GM12878 (cell line): ENCODE data around the gene SELENOS. TPM values are rescaled to one million over a fixed set of nuclear protein-coding genes. Genes with fewer than 3 reads are reported as not detected.
A peak's percentile ranks its signal among the peaks of the same experiment; 100 is the strongest.

Experiments used
- ATF7 ChIP-seq: fragments of 450-650 bp; IDR thresholded peaks from 2 replicates; pipeline ENCODE4 v1.6.1; 2016; ENCODE audit warnings: low read depth, mild to moderate bottlenecking
- BACH1 ChIP-seq: fragments of 450-650 bp; IDR thresholded peaks from 2 replicates; pipeline ENCODE4 v1.6.1; 2017; ENCODE audit warnings: mild to moderate bottlenecking, borderline replicate concordance
- BCL11A ChIP-seq: IDR thresholded peaks from 2 replicates; pipeline ENCODE4 v1.6.1; 2011; ENCODE audit warnings: low read depth, low read length
- CBX3 ChIP-seq: fragments of 200-600 bp; sonication (generic); IDR thresholded peaks from 2 replicates; pipeline ENCODE4 v1.6.1; 2016; ENCODE audit warnings: low read depth, borderline replicate concordance
- CEBPB ChIP-seq, 2 experiments: fragments of 150-350 bp in 1 of 2; IDR thresholded peaks; 2 replicates each; pipeline ENCODE4 v1.6.1; 2012 to 2014; ENCODE audit warnings: low read depth in 2 of 2, low read length in 2 of 2, borderline replicate concordance in 1 of 2, inconsistent platforms in 1 of 2
- DPF2 ChIP-seq: fragments of 450-650 bp; IDR thresholded peaks from 2 replicates; pipeline ENCODE4 v1.6.1; 2017; ENCODE audit warnings: mild to moderate bottlenecking
- FOXK2 ChIP-seq: fragments of 450-650 bp; IDR thresholded peaks from 2 replicates; pipeline ENCODE4 v1.6.1; 2017; ENCODE audit warnings: mild to moderate bottlenecking, moderate library complexity
- GABPA ChIP-seq: IDR thresholded peaks from 2 replicates; pipeline ENCODE4 v1.6.1; 2014; ENCODE audit warnings: antibody characterized with exemption, low read depth, mild to moderate bottlenecking, inconsistent platforms
- IRF4 ChIP-seq: IDR thresholded peaks from 2 replicates; pipeline ENCODE4 v1.6.1; 2011; ENCODE audit warnings: low read depth, low read length
- KLF5 ChIP-seq: fragments of 450-650 bp; IDR thresholded peaks from 2 replicates; pipeline ENCODE4 v1.6.1; 2014; ENCODE audit warnings: mild to moderate bottlenecking; ENCODE audit not compliant: partially characterized antibody
- MTA3 ChIP-seq: IDR thresholded peaks from 2 replicates; pipeline ENCODE4 v1.6.1; 2012; ENCODE audit warnings: low read length, inconsistent platforms, borderline replicate concordance
- MYC ChIP-seq: IDR thresholded peaks from 2 replicates; pipeline ENCODE4 v1.6.1; 2011; ENCODE audit warnings: mild to moderate bottlenecking, low read length, moderate library complexity, inconsistent platforms; ENCODE audit not compliant: insufficient read depth, insufficient replicate concordance, insufficient read length, severe bottlenecking
- NBN ChIP-seq: fragments of 450-650 bp; IDR thresholded peaks from 2 replicates; pipeline ENCODE4 v1.6.1; 2016
- NFXL1 ChIP-seq: fragments of 450-650 bp; IDR thresholded peaks from 2 replicates; pipeline ENCODE4 v1.6.1; 2017; ENCODE audit warnings: antibody characterized with exemption, mild to moderate bottlenecking, borderline replicate concordance
- NFYB ChIP-seq: IDR thresholded peaks from 2 replicates; pipeline ENCODE4 v1.6.1; 2011; ENCODE audit warnings: low read depth, mild to moderate bottlenecking, low read length, improper control_type of control experiment, moderate library complexity; ENCODE audit not compliant: insufficient read depth
- NR2C1 ChIP-seq: fragments of 450-650 bp; IDR thresholded peaks from 2 replicates; pipeline ENCODE4 v1.6.1; 2017; ENCODE audit warnings: antibody characterized with exemption, mild to moderate bottlenecking, moderate library complexity
- NR2F1 ChIP-seq: fragments of 450-650 bp; conservative IDR thresholded peaks from 2 replicates; pipeline ENCODE4 v1.6.1; 2017; ENCODE audit warnings: mild to moderate bottlenecking
- NRF1 ChIP-seq: conservative IDR thresholded peaks from 2 replicates; pipeline ENCODE4 v1.6.1; 2011; ENCODE audit warnings: mild to moderate bottlenecking, low read depth, low read length, improper control_type of control experiment
- RAD51 ChIP-seq: fragments of 450-650 bp; IDR thresholded peaks from 2 replicates; pipeline ENCODE4 v1.6.1; 2016; ENCODE audit warnings: moderate library complexity, mild to moderate bottlenecking, inconsistent platforms
- RCOR1 ChIP-seq: conservative IDR thresholded peaks from 2 replicates; pipeline ENCODE4 v1.6.1; 2012; ENCODE audit warnings: low read depth, low read length, improper control_type of control experiment
- SPI1 ChIP-seq: IDR thresholded peaks from 2 replicates; pipeline ENCODE4 v1.6.1; 2011; ENCODE audit warnings: low read depth, mild to moderate bottlenecking, low read length, moderate library complexity, borderline replicate concordance; ENCODE audit not compliant: insufficient read depth
- SREBF1 ChIP-seq: IDR thresholded peaks from 2 replicates; pipeline ENCODE4 v1.6.1; 2012; ENCODE audit warnings: mild to moderate bottlenecking, low read length
- STAT3 ChIP-seq: IDR thresholded peaks from 2 replicates; pipeline ENCODE4 v1.6.1; 2011; ENCODE audit warnings: low read depth, low read length, improper control_type of control experiment
- TCF7 ChIP-seq: IDR thresholded peaks from 2 replicates; pipeline ENCODE4 v1.6.1; 2014; ENCODE audit warnings: antibody characterized with exemption, borderline replicate concordance
- USF1 ChIP-seq: IDR thresholded peaks from 2 replicates; pipeline ENCODE4 v1.6.1; 2011; ENCODE audit warnings: borderline replicate concordance, low read depth, mild to moderate bottlenecking, moderate library complexity, mixed read lengths, low read length; ENCODE audit not compliant: insufficient read depth; ENCODE audit errors: extremely low read length
- polyA plus RNA-seq, 11 experiments: library from polyadenylated mRNA; depleted of rRNA in 4 of 11; unstranded in 6 of 11; stranded (reverse) in 5 of 11; fragments of >200 nt; fragmentation: Nextera tagmentation in 4 of 11; fragmentation: Illumina TruSeq in 1 of 11; extraction: Ambion mirVana in 4 of 11; extraction: Trizol in 1 of 11; gene quantifications; 1 replicate in 1 of 11; 2 replicates in 10 of 11; pipeline versions ENCODE4 v1.2.1 to v1.2.3, GENCODE V29; 2011 to 2016; ENCODE audit warnings: inconsistent platforms in 2 of 11, missing spikeins in 2 of 11, low read depth in 1 of 11
- total RNA-seq, 4 experiments: library from RNA; depleted of rRNA in 3 of 4; stranded (reverse); fragments of >200 nt in 3 of 4; fragmentation: Illumina TruSeq in 1 of 4; extraction: Trizol in 1 of 4; gene quantifications; 2 replicates each; pipeline versions ENCODE4 v1.2.1 to v1.2.3, GENCODE V29; 2013 to 2021
- TF ChIP-seq, protein P1 (sequence below): IDR thresholded peaks from 2 replicates; pipeline ENCODE4 v1.6.1; 2012; ENCODE audit warnings: improper control_type of control experiment, low read depth, low read length; ENCODE audit not compliant: insufficient replicate concordance

SELENOS gene
- total and polyA plus RNA-seq, 10 of the 15 experiments (the other 5 are each of a cell fraction or from before 2014, with no cell fraction given) = 25.8 to 90.1 (median 37.3) TPM

DNA sequence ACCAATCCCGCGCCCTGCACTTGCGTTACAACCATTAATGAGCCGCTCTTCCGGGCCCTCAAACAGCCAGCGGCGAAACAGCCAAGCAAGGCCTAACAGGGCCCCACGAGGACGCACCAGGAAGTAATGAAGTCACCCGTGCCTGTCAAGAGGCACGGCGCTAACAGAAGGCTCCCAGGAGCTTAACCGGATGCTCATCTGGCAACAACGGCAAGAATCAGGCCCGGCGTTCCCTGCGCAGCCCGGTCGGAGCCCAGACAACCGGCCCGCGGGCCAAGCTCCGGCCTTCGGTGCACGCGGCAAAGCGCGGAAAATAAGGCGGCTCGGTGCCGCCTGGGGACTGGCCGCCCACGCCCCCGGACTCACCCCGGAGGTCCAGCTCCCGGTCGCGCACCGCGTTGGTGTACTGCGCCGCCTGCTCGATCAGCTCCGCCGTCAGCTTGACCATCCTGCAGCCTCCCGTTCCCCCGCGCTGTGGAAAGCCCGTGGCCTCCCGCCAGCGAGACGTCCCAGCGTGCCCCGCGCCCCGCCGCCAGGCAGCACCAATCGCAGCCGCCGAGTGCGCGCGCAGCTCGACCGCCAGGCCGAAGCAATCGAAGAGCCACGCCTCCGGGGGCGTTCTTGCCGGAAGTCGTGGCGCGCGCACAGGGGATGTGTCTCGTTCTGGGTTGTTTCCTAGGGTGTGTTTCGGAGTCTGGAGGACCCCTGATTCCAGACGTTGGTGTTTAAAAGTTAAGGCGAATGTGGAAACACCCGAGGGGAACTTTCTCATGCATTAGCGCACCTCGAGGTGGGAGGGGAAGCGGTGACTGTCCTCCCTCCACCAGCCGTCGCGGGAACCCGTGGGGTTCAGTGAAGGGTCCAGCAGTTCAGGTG is 17.7 kb upstream of the SELENOS start, which contains the start of gene SNRPA1 (continued):
- TF ChIP-seq IRF4 = 0 out of 2 replicates have a peak, but pooled peaks have one; percentile 2
- TF ChIP-seq RCOR1 = 0 out of 2 replicates have a peak, but pooled peaks have one; percentile 52
- TF ChIP-seq SREBF1 = no peak
- peak; percentile 71; the same call in 1 of the 2 replicates for TF ChIP-seq BACH1
- TF ChIP-seq RAD51 = no peak
- TF ChIP-seq DPF2 = peak; percentile 62
- peak; percentile 77 for TF ChIP-seq GABPA
- peak; percentile 10; the same call in 1 of the 2 replicates for TF ChIP-seq BCL11A
- TF ChIP-seq NFXL1 = no peak
- no peak for TF ChIP-seq USF1
- TF ChIP-seq CEBPB (IDR thresholded peaks at IDR 0.05; ENCODE audit: borderline replicate concordance in 1 of 2, low read depth in 2 of 2, low read length in 2 of 2) = no peak
- 0 out of 2 replicates have a peak, but pooled peaks have one; percentile 67 for TF ChIP-seq NBN
- peak; percentile 62 for TF ChIP-seq FOXK2
- TF ChIP-seq, protein P1, sequence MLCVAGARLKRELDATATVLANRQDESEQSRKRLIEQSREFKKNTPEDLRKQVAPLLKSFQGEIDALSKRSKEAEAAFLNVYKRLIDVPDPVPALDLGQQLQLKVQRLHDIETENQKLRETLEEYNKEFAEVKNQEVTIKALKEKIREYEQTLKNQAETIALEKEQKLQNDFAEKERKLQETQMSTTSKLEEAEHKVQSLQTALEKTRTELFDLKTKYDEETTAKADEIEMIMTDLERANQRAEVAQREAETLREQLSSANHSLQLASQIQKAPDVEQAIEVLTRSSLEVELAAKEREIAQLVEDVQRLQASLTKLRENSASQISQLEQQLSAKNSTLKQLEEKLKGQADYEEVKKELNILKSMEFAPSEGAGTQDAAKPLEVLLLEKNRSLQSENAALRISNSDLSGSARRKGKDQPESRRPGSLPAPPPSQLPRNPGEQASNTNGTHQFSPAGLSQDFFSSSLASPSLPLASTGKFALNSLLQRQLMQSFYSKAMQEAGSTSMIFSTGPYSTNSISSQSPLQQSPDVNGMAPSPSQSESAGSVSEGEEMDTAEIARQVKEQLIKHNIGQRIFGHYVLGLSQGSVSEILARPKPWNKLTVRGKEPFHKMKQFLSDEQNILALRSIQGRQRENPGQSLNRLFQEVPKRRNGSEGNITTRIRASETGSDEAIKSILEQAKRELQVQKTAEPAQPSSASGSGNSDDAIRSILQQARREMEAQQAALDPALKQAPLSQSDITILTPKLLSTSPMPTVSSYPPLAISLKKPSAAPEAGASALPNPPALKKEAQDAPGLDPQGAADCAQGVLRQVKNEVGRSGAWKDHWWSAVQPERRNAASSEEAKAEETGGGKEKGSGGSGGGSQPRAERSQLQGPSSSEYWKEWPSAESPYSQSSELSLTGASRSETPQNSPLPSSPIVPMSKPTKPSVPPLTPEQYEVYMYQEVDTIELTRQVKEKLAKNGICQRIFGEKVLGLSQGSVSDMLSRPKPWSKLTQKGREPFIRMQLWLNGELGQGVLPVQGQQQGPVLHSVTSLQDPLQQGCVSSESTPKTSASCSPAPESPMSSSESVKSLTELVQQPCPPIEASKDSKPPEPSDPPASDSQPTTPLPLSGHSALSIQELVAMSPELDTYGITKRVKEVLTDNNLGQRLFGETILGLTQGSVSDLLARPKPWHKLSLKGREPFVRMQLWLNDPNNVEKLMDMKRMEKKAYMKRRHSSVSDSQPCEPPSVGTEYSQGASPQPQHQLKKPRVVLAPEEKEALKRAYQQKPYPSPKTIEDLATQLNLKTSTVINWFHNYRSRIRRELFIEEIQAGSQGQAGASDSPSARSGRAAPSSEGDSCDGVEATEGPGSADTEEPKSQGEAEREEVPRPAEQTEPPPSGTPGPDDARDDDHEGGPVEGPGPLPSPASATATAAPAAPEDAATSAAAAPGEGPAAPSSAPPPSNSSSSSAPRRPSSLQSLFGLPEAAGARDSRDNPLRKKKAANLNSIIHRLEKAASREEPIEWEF = peak; percentile 94
- no peak for TF ChIP-seq SPI1
- TF ChIP-seq MTA3 = no peak
- no peak for TF ChIP-seq CBX3
- peak; percentile 91 for TF ChIP-seq KLF5
- TF ChIP-seq NR2C1 = peak; percentile 21; the same call in 1 of the 2 replicates
- peak; percentile 71 for TF ChIP-seq MYC
- TF ChIP-seq NFYB = no peak
- no peak for TF ChIP-seq STAT3
- TF ChIP-seq ATF7 = 0 out of 2 replicates have a peak, but pooled peaks have one; percentile 15
- peak; percentile 36; the same call in 1 of the 2 replicates for TF ChIP-seq NRF1
- TF ChIP-seq TCF7 = no peak
- 0 out of 2 replicates have a peak, but pooled peaks have one; percentile 39 for TF ChIP-seq NR2F1
